Measurements from ENCODE around the gene CXXC5.

The CXXC5 gene

GRCh38 chr5:139695178-139695573 lies 47.0 kb downstream of the CXXC5 start:
- no peak for DNase-seq

GRCh38 chr5:139696167-139696893 lies 48.2 kb downstream of the CXXC5 start:
- peak in 1 of 2 experiments; percentile 66 for DNase-seq

- DNase-seq = peak in 1 of 2 experiments; percentile 90
These were observed 48.9 kb downstream of the CXXC5 start for GRCh38 chr5:139696894-139697658.

GRCh38 chr5:139698490-139699146 lies 50.5 kb downstream of the CXXC5 start:
- DNase-seq = peak; percentile 97 to 99

- DNase-seq = no peak
These were observed 51.2 kb downstream of the CXXC5 start for GRCh38 chr5:139699351-139699750.

- DNase-seq = no peak
These were observed 52.5 kb downstream of the CXXC5 start for GRCh38 chr5:139700711-139701055.

- DNase-seq = peak; percentile 88
These were observed 53.0 kb downstream of the CXXC5 start for GRCh38 chr5:139701056-139701741.

- no peak for DNase-seq
These were observed 54.4 kb downstream of the CXXC5 start for GRCh38 chr5:139702548-139702947.

GRCh38 chr5:139704748-139705147 lies 56.6 kb downstream of the CXXC5 start:
- DNase-seq = no peak

GRCh38 chr5:139705191-139705590 lies 57.0 kb downstream of the CXXC5 start:
- peak in 1 of 2 experiments; percentile 74 for DNase-seq

- peak; percentile 94 for DNase-seq
These were observed 57.8 kb downstream of the CXXC5 start for GRCh38 chr5:139705655-139706587.

- peak; percentile 53 to 74 for DNase-seq
These were observed 59.4 kb downstream of the CXXC5 start for GRCh38 chr5:139707445-139708003.

GRCh38 chr5:139708434-139708861 lies 60.3 kb downstream of the CXXC5 start:
- DNase-seq = peak in 1 of 2 experiments; percentile 59

- peak; percentile 55 to 86 for DNase-seq
These were observed 60.9 kb downstream of the CXXC5 start for GRCh38 chr5:139708877-139709581.

GRCh38 chr5:139709582-139710318 lies 61.6 kb downstream of the CXXC5 start:
- no peak for DNase-seq

GRCh38 chr5:139710319-139711066 lies 62.3 kb downstream of the CXXC5 start:
- peak; percentile 60 to 93 for DNase-seq

- peak; percentile 65 to 88 for DNase-seq
These were observed 63.1 kb downstream of the CXXC5 start for GRCh38 chr5:139711067-139711905.

GRCh38 chr5:139711906-139712224 lies 63.7 kb downstream of the CXXC5 start:
- no peak for DNase-seq

- DNase-seq = no peak
These were observed 64.3 kb downstream of the CXXC5 start for GRCh38 chr5:139712412-139712811.
